Coronary artery (tissue), 2 donors: ENCODE data around the gene PSAT1.

ENCODE experiments used
- DNase-seq: peaks from one replicate; pipeline ENCODE4 v3.0.0-alpha.2; 2017; ENCODE audit warnings: low spot score
- H3K27ac ChIP-seq, 2 donors: fragments of 200-600 bp; sonication (generic); one replicate each; pipeline ENCODE4 v1.5.1; 2016 to 2019
- H3K4me3 ChIP-seq: fragments of 200-600 bp; sonication (generic); 2 replicates; pipeline ENCODE4 v1.5.1; 2016; ENCODE audit warnings: mild to moderate bottlenecking, moderate library complexity
- TF ChIP-seq, protein P1 (sequence below): fragments of 200-600 bp; sonication (generic); IDR thresholded peaks from one replicate; pipeline ENCODE4 v1.5.1; 2019; ENCODE audit warnings: antibody characterized with exemption

The PSAT1 gene

DNA sequence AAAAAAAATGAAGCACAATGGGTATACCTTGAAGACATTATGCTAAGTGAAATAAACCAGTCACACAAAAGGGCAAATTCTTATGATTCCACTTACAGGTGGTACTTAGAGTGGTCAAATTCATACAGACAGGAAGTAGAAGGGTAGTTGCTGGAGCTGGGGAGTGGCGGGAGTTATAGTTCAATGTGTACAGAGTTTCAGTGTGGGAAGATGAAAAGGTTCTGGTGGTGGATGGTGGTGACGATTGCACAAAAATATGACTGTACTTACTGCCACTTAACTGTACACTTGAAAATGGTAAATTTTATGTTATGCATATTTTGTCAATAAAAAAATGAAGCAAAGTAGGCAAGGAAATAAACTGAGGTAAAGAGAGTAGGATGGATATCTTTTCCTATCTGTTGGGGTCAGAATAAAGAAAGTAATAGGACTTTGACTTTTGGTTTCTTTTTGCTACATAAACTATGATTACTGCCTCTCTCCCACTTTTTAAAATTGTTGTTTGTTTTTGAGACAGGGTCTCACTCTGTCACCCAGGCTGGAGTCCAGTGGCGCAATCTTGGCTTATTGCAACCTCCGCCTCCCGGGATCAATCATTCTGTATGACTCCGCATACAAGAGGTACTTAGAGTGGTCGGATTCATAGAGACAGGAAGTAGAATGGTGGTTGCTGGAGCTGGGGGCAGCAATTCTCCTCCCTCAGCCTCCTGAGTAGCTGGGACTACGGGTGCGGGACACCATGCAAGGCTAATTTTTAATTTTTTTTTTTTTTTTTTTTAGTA, 4.0 kb upstream of the PSAT1 start:
- DNase-seq, result no peak
- Histone ChIP-seq H3K27ac (no peak overlapping the region), H3K4me3 (no peak overlapping the region)
- TF ChIP-seq, protein P1, sequence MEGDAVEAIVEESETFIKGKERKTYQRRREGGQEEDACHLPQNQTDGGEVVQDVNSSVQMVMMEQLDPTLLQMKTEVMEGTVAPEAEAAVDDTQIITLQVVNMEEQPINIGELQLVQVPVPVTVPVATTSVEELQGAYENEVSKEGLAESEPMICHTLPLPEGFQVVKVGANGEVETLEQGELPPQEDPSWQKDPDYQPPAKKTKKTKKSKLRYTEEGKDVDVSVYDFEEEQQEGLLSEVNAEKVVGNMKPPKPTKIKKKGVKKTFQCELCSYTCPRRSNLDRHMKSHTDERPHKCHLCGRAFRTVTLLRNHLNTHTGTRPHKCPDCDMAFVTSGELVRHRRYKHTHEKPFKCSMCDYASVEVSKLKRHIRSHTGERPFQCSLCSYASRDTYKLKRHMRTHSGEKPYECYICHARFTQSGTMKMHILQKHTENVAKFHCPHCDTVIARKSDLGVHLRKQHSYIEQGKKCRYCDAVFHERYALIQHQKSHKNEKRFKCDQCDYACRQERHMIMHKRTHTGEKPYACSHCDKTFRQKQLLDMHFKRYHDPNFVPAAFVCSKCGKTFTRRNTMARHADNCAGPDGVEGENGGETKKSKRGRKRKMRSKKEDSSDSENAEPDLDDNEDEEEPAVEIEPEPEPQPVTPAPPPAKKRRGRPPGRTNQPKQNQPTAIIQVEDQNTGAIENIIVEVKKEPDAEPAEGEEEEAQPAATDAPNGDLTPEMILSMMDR, result no peak

DNA sequence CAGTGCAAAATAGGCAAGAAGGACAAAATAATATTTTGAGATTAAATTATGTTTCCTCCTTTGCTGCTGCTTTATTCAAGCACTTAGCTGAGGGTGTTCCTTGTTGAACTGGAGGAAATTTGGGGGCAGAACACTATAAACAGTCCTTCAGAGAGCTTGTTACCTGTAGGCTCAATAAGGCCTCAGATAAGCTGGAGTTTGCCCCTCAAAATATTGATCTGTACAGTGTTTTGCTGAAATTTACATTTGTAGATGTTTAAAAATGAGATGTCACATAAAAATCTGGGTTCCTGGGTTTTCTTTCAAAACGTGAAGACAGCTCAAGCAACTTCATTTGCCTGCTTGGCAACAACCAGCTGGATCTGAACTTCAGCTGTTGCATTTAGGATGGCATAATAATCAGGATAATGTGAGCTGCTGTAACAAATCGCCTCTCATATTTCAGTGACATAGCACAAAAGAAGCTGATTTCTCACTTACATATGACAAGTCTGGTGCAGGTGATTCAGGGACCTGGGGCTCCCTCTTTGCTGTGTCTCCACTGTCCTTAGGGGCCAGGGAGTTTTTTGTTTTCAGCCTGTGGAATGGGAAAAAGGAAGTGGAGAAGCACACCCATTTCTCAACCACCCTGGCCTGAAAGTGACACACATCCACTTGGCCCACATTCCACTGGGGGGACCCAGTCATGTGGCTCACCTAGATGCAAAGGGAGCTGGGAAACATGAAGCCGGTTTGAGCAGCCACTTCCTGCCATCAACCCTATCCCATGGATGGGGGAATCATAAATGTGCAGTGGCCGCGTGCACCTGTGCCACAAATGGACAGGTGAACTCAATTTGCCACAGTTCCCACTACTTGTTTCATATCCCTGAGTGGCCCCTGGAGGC, 2.4 kb upstream of the PSAT1 start:
- TF ChIP-seq, protein P1, result no peak
- DNase-seq, result no peak
- H3K4me3 ChIP-seq, result no peak overlapping the region
- H3K27ac ChIP-seq, result no peak overlapping the region

DNA sequence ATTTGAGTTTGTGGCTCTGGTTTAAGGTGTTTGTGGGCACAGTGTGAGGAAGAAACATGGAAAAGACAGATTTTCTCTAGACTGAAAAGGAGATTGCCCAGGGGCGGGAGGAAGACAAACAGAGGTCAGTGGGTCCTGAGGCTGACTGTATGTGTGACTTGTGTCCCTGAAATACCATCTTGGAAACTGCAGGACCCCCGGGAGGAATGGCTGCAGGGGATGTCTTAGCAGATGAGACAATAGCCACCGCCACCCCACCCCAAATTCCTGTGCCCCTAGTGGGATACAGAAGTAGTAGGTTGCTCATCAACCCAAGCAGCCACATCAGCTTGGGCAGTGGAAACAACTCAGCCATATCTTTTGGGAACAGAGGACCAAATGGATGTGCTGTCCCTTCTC, 1.7 kb upstream of the PSAT1 start:
- TF ChIP-seq, protein P1, result no peak
- no peak overlapping the region for H3K27ac ChIP-seq
- no peak for DNase-seq
- H3K4me3 ChIP-seq, result no peak overlapping the region

DNA sequence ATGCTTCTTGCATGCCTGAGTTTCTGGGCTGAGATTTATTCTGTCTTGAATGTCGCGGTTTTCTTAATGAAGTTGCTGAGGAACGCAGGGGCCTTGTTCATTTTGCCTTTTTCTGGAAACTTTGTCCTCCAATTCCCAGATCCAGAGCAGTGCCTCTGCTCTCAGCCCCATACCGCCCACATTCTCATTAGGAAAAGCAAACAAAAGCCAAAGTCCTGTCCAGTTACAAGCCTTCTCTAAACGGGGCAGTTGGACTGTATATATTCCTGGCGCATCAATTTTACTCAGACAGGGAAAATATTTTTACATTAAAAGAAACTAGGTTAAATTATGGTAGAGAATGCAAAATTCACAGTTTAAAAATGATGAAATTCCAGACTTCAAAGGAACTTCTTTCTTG, 1.2 kb upstream of the PSAT1 start:
- Histone ChIP-seq H3K27ac (no peak overlapping the region), H3K4me3 (peak overlapping the region; percentile 75)
- TF ChIP-seq, protein P1, result no peak
- no peak for DNase-seq

DNA sequence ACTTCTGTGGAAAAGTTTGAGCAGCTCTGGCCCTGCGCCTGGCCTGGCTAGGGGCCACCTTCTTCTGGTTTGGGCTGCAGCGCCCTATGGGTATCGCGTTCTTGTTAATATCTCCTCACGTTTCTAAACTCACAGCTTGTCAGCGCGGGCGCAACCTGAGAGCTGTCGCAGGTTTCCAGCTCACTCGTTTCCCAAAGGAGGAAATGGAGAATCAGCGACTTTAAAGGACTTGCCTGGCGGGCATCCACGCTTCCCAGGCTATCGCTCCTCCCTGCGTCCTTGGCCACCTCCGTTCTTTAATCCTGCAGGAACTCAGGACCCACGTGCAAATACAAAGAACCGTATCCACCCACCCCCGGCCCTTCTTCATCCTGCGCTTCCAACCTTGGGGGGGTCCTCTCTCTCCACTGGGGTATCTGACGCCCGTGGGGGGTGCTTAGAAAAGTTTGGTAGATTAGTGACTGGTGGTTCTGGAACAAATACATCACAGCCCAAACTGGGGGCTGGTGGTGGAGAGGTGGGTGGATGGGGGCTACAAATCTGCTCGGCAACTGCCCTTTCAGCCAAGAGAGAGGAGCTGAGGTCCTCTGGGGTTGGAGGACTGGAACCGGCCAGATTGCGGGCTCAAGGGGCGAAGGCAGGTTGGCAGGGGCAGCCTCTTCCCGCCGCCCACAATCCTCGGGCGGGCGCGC, 578 bp upstream of the PSAT1 start:
- peak overlapping the region; percentile 17 to 33 for H3K27ac ChIP-seq
- no peak for DNase-seq

DNA sequence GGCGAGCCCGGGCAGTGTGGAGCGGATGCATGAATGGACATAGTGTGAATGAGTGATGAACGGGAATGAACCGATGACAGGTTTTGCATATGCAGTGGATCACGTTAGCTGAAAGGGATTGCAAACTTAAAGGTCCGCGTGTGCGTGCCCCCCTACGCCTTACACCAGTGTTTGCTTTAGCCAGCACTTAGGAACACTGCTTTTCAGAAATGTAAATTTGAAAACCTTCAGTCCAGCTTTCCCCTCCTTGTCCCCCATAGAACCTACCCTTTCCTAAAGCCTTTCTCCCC, 692 bp downstream of the PSAT1 start:
- DNase-seq, result no peak

More for the DNA sequence above, 578 bp upstream of the PSAT1 start:
- peak overlapping the region; percentile 75 for H3K4me3 ChIP-seq
- TF ChIP-seq, protein P1, result no peak

More for the DNA sequence above, 692 bp downstream of the PSAT1 start:
- Histone ChIP-seq H3K27ac (no peak overlapping the region), H3K4me3 (peak overlapping the region; percentile 75)
- TF ChIP-seq, protein P1, result no peak
